HCT116 (cell line): Measurements from ENCODE around the gene GGACT. TPM values are rescaled to one million over a fixed set of nuclear protein-coding genes. Genes with fewer than 3 reads are reported as not detected.

Source experiments
- ATAC-seq: fragments of 200-7000 bp; cut with Tn5 transposase; 2 replicates; pipeline ENCODE4 v1.9.1; 2020; ENCODE audit warnings: mild to moderate bottlenecking, moderate library complexity
- BruUV-seq: library from RNA; stranded (reverse); fragments of 400-500 nt; replicated peaks from 2 replicates; lab custom pipeline; 2021; lab: Mats Ljungman, UMichigan
- CTCF ChIA-PET: fragments of 300-600 bp; sonication (Branson Sonifier 250); formaldehyde crosslinking; loops from one replicate; lab custom pipeline; 2021; ENCODE audit warnings: antibody characterized with exemption; lab: Charles Lee
- POLR2A ChIA-PET: fragments of 300-600, 350-600 bp; sonication (Branson Sonifier 250); formaldehyde crosslinking; loops from one replicate; lab custom pipeline; 2021; ENCODE audit warnings: antibody characterized with exemption; lab: Charles Lee
- RAD21 ChIA-PET, 2 experiments: fragments of 300-600 bp; sonication (Branson Sonifier 250); formaldehyde crosslinking; loops; one replicate each; lab custom pipeline; 2023; ENCODE audit warnings: low total read pairs in 2 of 2; ENCODE audit not compliant: uncharacterized antibody in 2 of 2, unreplicated experiment in 2 of 2, low non-redundant PET in 1 of 2; lab: Charles Lee
- DNase-seq: peaks from one replicate; pipeline ENCODE4 v3.0.0-alpha.2; 2010; ENCODE audit warnings: low read depth, low spot score
- H2AFZ ChIP-seq: fragments of 200-600 bp; shearing (Covaris generic), sonication (generic); 2 replicates; pipeline ENCODE4 v1.6.1; 2017; ENCODE audit warnings: low read depth, mixed run types, mixed read lengths, antibody characterized with exemption, low read length; ENCODE audit not compliant: poor library complexity, severe bottlenecking
- H3K27ac ChIP-seq: 2 replicates; pipeline ENCODE4 v1.5.1; 2012; ENCODE audit warnings: low read depth, low read length
- H3K27me3 ChIP-seq: fragments of 200-600 bp; sonication (generic); 2 replicates; pipeline ENCODE4 v1.6.1; 2016; ENCODE audit warnings: mixed run types, low read length, mixed read lengths; ENCODE audit not compliant: insufficient read depth
- H3K36me3 ChIP-seq, 2 experiments: fragments of 200-500 bp in 1 of 2; fragments of 200-600 bp in 1 of 2; sonication (Bioruptor generic) in 1 of 2; sonication (generic) in 1 of 2; 2 replicates each; pipeline versions ENCODE4 v1.5.1 to v1.6.1; 2014 to 2016; ENCODE audit warnings: low read length in 2 of 2, inconsistent platforms in 1 of 2, mixed read lengths in 1 of 2, mixed run types in 1 of 2; ENCODE audit not compliant: insufficient read depth in 2 of 2, control insufficient read depth in 1 of 2
- H3K4me1 ChIP-seq, 2 experiments: fragments of 200-600 bp in 1 of 2; sonication (generic) in 1 of 2; 2 replicates each; pipeline versions ENCODE4 v1.5.1 to v1.6.1; 2012 to 2017; ENCODE audit warnings: low read length in 2 of 2, inconsistent platforms in 1 of 2, mild to moderate bottlenecking in 1 of 2, mixed read lengths in 1 of 2, mixed run types in 1 of 2, moderate library complexity in 1 of 2; ENCODE audit not compliant: insufficient read depth in 2 of 2, control insufficient read depth in 1 of 2
- H3K4me2 ChIP-seq: fragments of 200-600 bp; sonication (generic); 2 replicates; pipeline ENCODE4 v1.6.1; 2017; ENCODE audit warnings: mixed run types, low read length, mixed read lengths
- H3K4me3 ChIP-seq, 2 experiments: fragments of 200-600 bp in 1 of 2; sonication (generic) in 1 of 2; replicated peaks in 1 of 2; 2 replicates each; pipeline ENCODE4 v1.5.1; 2011 to 2016; ENCODE audit warnings: low read length in 2 of 2, control low read depth in 1 of 2, low read depth in 1 of 2, mild to moderate bottlenecking in 1 of 2, mixed read lengths in 1 of 2, mixed run types in 1 of 2
- H3K79me2 ChIP-seq: fragments of 200-600 bp; sonication (generic); 2 replicates; pipeline ENCODE4 v1.6.1; 2017; ENCODE audit warnings: mild to moderate bottlenecking, mixed run types, low read length, moderate library complexity, mixed read lengths; ENCODE audit not compliant: insufficient read depth
- H3K9ac ChIP-seq: fragments of 200-600 bp; sonication (generic); 2 replicates; pipeline ENCODE4 v1.6.1; 2016; ENCODE audit warnings: low read length, mixed read lengths
- H3K9me2 ChIP-seq: fragments of 200-600 bp; sonication (generic), shearing (Covaris generic); 2 replicates; pipeline ENCODE4 v1.6.1; 2017; ENCODE audit warnings: mixed run types, mild to moderate bottlenecking, moderate library complexity; ENCODE audit not compliant: insufficient read depth
- H3K9me3 ChIP-seq, 2 experiments: fragments of 200-500 bp in 1 of 2; fragments of 200-600 bp in 1 of 2; sonication (Bioruptor generic) in 1 of 2; sonication (generic) in 1 of 2; 2 replicates each; pipeline ENCODE4 v1.6.1; 2014 to 2017; ENCODE audit warnings: low read length in 2 of 2, mixed read lengths in 2 of 2, inconsistent platforms in 1 of 2, low read depth in 1 of 2, mild to moderate bottlenecking in 1 of 2, mixed run types in 1 of 2, moderate library complexity in 1 of 2; ENCODE audit not compliant: control insufficient read depth in 1 of 2, insufficient read depth in 1 of 2
- H4K20me1 ChIP-seq: fragments of 200-600 bp; sonication (generic), shearing (Covaris generic); 2 replicates; pipeline ENCODE4 v1.6.1; 2017; ENCODE audit warnings: mixed run types, mild to moderate bottlenecking, moderate library complexity; ENCODE audit not compliant: insufficient read depth
- ATF3 ChIP-seq: IDR thresholded peaks from 2 replicates; pipeline ENCODE4 v1.6.1; 2012
- CEBPB ChIP-seq: IDR thresholded peaks from 2 replicates; pipeline ENCODE4 v1.6.1; 2012; ENCODE audit warnings: low read depth
- EZH2phosphoT487 ChIP-seq: fragments of 200-600 bp; IDR thresholded peaks from 2 replicates; pipeline ENCODE4 v1.6.1; 2018; ENCODE audit warnings: antibody characterized with exemption, borderline replicate concordance
- FOSL1 ChIP-seq: IDR thresholded peaks from 2 replicates; pipeline ENCODE4 v1.6.1; 2012; ENCODE audit warnings: low read depth
- POLR2A ChIP-seq: IDR thresholded peaks from 2 replicates; pipeline ENCODE4 v1.7.0; 2011; ENCODE audit warnings: borderline replicate concordance; ENCODE audit not compliant: insufficient read depth, insufficient read length; ENCODE audit errors: extremely low read depth
- intact Hi-C: fragments of 100-400 bp; cut with micrococcal nuclease; formaldehyde crosslinking; loops from 2 replicates; pipeline ENCODE4 v1.10.0; 2022
- total RNA-seq: library from RNA; stranded (reverse); gene quantifications from one replicate; pipeline ENCODE4 v1.2.1, GENCODE V29; 2021; ENCODE audit not compliant: unreplicated experiment
- TF ChIP-seq, protein P1 (sequence below): IDR thresholded peaks from 2 replicates; pipeline ENCODE4 v1.6.1; 2012
- TF ChIP-seq, protein P2 (sequence below): IDR thresholded peaks from 2 replicates; pipeline ENCODE4 v1.6.1; 2012; ENCODE audit warnings: low read depth

GGACT gene
- total RNA-seq, 1 experiment from 2014 or later, result 5.0 TPM

DNA sequence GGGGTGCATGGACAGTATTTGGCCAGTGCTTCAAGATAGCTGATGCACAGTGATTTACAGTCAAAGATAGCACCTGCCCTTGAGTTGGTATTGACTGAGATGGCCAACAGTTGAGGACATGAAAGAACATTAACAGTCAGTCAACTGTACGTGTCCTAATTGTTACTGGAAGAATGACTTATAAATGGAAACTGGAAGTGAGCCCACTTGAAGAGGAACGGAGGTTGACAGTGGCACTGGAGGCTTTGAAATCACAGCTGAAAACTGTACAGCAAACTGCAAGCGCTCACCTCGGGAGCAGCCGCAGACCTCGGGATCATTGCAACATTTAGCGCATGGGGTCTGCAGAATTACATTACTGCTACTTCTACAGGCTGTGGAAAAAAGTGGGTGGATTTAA, 77.1 kb downstream of the GGACT start (continued):
- TF ChIP-seq CEBPB (no peak), POLR2A (no peak), EZH2phosphoT487 (no peak)

DNA sequence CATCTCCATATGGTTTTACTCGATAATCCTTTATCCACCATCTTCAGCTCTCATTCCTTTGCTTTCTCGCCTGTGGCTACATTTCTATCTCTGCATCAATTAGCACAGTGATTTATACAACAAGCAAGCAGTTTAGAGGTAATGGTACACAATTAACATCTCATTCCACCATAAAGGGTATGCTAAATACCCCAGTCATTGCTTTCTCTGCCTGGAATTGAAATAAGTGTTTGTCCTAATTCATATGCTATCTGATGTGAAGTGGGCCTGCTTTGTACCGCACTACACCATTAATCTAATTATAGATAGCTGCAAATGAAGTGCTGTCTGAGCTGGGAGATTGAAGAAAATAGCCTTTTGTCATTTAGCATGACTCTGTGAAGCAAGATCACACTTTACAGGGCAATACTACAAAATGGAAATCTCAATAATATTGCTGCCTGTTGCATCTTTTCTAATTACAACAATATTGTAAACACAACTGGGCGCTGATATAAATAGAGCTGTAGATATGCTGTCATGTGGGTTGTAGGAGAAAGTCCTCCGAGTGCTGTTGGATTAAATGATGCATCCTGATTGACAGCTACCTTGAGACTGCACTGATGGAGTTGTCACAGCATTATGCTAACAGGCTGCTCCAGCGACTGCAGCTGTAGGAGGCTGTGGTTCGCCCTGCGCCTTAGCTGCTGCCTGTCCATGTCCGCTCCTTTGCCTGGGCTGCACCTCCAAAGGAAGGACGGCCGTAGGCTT, 78.2 kb downstream of the GGACT start:
- Histone ChIP-seq H3K4me3 (no peak overlapping the region), H3K9me2 (no peaks in the 10 kb centered on the region), H3K27ac (no peak overlapping the region), H3K27me3 (no peaks in the 10 kb centered on the region), H3K36me3 (no peaks in the 10 kb centered on the region), H3K4me1 (peaks cover 33 to 35% of the 10 kb centered on the region in 2 experiments), H3K79me2 (no peaks in the 10 kb centered on the region), H4K20me1 (no peaks in the 10 kb centered on the region), H2AFZ (no peak overlapping the region), H3K9me3 (no peaks in the 10 kb centered on the region), H3K4me2 (no peak overlapping the region), H3K9ac (no peak overlapping the region)
- CTCF ChIA-PET, result interaction anchor here (1.1 kb wide), 1 partner anchor 854 kb away, joined by 4 read pairs; no protein-coding TSS in a partner anchor
- POLR2A ChIA-PET, result no interaction called here
- no peak for ATAC-seq
- intact Hi-C loops, result loop anchor here (5.0 to 10.0 kb wide), 4 partner anchors 118 to 543 kb away; no protein-coding TSS in a partner anchor
- DNase-seq, result no peak
- TF ChIP-seq FOSL1 (no peak), ATF3 (no peak)
- TF ChIP-seq, protein P1, sequence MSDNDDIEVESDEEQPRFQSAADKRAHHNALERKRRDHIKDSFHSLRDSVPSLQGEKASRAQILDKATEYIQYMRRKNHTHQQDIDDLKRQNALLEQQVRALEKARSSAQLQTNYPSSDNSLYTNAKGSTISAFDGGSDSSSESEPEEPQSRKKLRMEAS, result no peak
- TF ChIP-seq, protein P2, sequence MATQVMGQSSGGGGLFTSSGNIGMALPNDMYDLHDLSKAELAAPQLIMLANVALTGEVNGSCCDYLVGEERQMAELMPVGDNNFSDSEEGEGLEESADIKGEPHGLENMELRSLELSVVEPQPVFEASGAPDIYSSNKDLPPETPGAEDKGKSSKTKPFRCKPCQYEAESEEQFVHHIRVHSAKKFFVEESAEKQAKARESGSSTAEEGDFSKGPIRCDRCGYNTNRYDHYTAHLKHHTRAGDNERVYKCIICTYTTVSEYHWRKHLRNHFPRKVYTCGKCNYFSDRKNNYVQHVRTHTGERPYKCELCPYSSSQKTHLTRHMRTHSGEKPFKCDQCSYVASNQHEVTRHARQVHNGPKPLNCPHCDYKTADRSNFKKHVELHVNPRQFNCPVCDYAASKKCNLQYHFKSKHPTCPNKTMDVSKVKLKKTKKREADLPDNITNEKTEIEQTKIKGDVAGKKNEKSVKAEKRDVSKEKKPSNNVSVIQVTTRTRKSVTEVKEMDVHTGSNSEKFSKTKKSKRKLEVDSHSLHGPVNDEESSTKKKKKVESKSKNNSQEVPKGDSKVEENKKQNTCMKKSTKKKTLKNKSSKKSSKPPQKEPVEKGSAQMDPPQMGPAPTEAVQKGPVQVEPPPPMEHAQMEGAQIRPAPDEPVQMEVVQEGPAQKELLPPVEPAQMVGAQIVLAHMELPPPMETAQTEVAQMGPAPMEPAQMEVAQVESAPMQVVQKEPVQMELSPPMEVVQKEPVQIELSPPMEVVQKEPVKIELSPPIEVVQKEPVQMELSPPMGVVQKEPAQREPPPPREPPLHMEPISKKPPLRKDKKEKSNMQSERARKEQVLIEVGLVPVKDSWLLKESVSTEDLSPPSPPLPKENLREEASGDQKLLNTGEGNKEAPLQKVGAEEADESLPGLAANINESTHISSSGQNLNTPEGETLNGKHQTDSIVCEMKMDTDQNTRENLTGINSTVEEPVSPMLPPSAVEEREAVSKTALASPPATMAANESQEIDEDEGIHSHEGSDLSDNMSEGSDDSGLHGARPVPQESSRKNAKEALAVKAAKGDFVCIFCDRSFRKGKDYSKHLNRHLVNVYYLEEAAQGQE, result no peak
- no TSS peak for BruUV-seq
- RAD21 ChIA-PET, result no interaction called here
